Fibroblast of pulmonary artery (primary cell): ENCODE results near the gene C2CD4A.
A peak's percentile ranks its signal among the peaks of the same experiment; 100 is the strongest.

Source experiments
- DNase-seq: peaks from one replicate; pipeline ENCODE4 v3.0.0-alpha.2; 2010; ENCODE audit warnings: low read depth
- H3K4me3 ChIP-seq: replicated peaks from 2 replicates; pipeline ENCODE4 v1.5.1; 2011; ENCODE audit warnings: low read depth, mild to moderate bottlenecking, control low read depth, low read length, moderate library complexity
- CTCF ChIP-seq: IDR thresholded peaks from 2 replicates; pipeline ENCODE4 v1.5.1; 2011; ENCODE audit warnings: mild to moderate bottlenecking, control low read depth, low read length, inconsistent platforms; ENCODE audit errors: missing control alignments

C2CD4A gene

GRCh38 chr15:62103431-62103830, 36.7 kb downstream of the C2CD4A start:
- no peak for DNase-seq
- no peak for TF ChIP-seq CTCF
- no peak overlapping the region for H3K4me3 ChIP-seq

- TF ChIP-seq CTCF, result no peak
- DNase-seq, result no peak
- H3K4me3 ChIP-seq, result no peak overlapping the region
Observed at GRCh38 chr15:62104401-62104800, 37.6 kb downstream of the C2CD4A start.

- no peak for TF ChIP-seq CTCF
- no peak for DNase-seq
- no peak overlapping the region for H3K4me3 ChIP-seq
Observed at GRCh38 chr15:62104846-62105245, 38.1 kb downstream of the C2CD4A start.

GRCh38 chr15:62105266-62105665, 38.5 kb downstream of the C2CD4A start:
- TF ChIP-seq CTCF, result no peak
- no peak for DNase-seq
- no peak overlapping the region for H3K4me3 ChIP-seq

- no peak for TF ChIP-seq CTCF
- no peak overlapping the region for H3K4me3 ChIP-seq
- DNase-seq, result no peak
Observed at GRCh38 chr15:62106096-62106495, 39.3 kb downstream of the C2CD4A start.

- TF ChIP-seq CTCF, result no peak
- no peak overlapping the region for H3K4me3 ChIP-seq
- peak; percentile 60 for DNase-seq
Observed at GRCh38 chr15:62107571-62108121, 40.9 kb downstream of the C2CD4A start.

GRCh38 chr15:62108411-62108810, 41.6 kb downstream of the C2CD4A start:
- H3K4me3 ChIP-seq, result no peak overlapping the region
- no peak for TF ChIP-seq CTCF
- DNase-seq, result peak; percentile 70
